LNCAP (cell line): ENCODE results near the gene NBAS.

Experiments used
- CTCF ChIP-seq: fragments of 450-650 bp; IDR thresholded peaks from 2 replicates; pipeline ENCODE4 v1.5.1; 2017; ENCODE audit warnings: mild to moderate bottlenecking

The NBAS gene

GRCh38 chr2:15352363-15352762, 208.8 kb downstream of the NBAS start:
- TF ChIP-seq CTCF, result no peak

- no peak for TF ChIP-seq CTCF
Measured at GRCh38 chr2:15348636-15349035, 212.5 kb downstream of the NBAS start.

DNA sequence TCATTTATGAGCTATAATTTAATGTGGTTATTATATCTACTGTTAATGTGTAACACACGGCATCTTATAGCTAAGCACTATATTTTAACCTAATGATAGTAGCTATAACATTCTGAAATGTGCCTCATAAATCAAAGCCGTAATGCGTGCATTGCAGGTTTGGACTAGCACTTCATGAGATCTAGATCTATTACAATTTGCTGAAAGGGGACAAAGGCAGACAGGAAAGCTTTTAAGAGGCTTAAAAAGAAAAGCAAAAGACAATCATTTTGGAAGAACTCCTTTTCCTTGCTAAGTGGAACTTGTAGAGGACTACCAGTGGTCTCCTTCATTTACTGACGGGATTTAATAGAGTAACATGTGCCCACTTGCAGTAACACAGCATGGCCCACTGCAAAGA, 213.1 kb downstream of the NBAS start:
- TF ChIP-seq CTCF, result no peak

GRCh38 chr2:15346624-15347023, 214.5 kb downstream of the NBAS start:
- no peak for TF ChIP-seq CTCF

DNA sequence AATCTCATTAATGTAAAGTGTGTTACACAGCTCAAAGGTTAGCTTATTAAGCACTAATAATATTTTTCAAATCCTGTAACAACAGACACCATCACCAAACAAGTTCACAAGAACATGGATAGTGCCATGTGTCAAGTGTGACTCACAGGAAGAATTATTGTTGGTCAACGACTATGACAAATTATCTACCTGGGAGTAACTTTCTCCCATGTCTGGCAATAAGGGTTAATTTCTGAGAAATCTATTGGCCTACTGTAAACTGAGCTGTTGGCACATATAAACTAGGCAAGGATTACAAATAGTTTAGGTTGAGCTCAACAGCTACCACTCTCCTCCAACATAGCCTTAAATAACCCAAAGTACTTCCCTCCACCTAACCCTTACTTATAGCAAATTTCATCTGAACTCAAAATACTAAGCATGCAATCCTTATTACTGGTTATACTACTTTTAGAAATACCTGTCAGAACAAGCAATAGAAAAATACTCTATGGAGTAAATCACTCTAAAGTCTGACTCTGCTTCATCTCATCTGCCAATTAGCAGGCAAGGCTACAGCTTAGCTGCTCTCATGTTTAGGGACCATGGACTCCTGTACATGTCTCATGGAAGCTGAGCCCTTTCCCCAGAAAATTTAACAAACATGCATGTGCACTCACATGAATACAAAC, 223.0 kb downstream of the NBAS start:
- TF ChIP-seq CTCF, result no peak

GRCh38 chr2:15334644-15335326, 226.3 kb downstream of the NBAS start:
- no peak for TF ChIP-seq CTCF

DNA sequence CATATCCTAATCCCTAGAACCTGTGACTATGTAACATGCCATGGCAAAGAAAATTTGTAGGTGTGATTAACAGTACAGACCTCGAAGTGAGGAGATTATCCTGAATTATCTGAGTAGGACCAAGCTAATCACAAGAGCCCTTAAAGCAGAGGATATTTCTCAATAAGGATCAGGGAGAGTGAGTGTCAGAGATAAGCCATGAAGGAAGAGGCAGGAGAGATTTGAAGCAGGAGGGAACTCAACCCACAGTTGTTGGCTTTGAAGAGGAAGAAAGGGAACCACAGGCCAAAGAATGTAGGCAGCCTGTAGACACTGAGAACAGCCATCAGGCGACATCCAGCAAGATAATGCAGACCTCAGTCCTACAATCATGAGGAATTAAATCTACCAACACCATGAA, 229.3 kb downstream of the NBAS start:
- no peak for TF ChIP-seq CTCF

DNA sequence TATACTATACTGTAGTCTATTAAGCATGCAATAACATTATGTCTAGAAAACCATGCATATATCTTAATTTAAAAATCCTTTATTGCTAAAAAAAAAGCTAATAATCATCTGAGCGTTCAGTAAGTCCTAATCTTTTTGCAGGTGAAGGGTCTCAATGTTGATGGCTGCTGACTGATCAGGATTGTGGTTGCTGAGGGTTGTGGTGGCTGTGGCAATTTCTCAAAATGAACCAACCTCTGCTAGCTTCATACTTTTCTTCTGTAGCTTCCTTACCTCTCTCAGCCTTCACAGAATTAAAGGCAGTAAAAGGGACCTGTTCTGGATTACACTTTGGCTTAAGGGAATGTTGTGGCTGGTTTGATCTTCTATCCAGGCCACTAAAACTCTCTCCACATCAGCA, 235.8 kb downstream of the NBAS start:
- no peak for TF ChIP-seq CTCF
